HG03571 (cell line): ENCODE results near the gene CHRND.

Experiments used
- ATAC-seq: cut with Tn5 transposase; IDR thresholded peaks from one replicate; pipeline ENCODE4 v1.9.1; 2021; ENCODE audit not compliant: unreplicated experiment

CHRND gene

DNA sequence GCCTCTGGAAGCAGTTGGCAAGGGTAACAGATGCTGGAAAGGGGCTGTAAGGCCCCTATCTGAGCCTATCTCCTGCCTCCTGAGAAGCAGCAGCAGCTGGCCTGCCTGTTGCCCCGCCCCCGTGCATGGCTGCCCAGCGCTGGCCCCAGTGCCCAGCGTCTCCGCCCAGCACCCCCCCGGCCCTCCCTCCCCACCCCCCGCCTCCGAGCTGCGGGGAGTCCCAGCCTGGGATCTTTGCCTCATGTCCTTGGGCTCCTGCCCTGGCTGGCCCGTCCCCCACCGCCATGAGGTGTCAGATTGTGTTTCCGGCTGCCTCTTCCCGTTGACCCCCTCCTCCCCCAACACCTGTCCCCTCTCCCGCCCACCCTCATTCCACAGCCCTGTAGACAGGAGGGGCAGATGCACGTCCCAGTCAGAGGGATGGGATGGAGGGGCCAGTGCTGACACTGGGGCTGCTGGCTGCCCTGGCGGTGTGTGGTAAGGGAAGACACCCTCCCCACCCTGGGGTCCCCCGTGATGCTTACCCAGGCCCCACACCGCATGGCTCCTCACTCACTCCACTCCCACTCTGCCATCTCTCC lies at the start of gene CHRND:
Gene CHRND, plus strand, starts transcription at position 370 of the 581 bp plus-strand sequence. Its CDS starts 56 bp downstream, at position 426.
- no peak for ATAC-seq

DNA sequence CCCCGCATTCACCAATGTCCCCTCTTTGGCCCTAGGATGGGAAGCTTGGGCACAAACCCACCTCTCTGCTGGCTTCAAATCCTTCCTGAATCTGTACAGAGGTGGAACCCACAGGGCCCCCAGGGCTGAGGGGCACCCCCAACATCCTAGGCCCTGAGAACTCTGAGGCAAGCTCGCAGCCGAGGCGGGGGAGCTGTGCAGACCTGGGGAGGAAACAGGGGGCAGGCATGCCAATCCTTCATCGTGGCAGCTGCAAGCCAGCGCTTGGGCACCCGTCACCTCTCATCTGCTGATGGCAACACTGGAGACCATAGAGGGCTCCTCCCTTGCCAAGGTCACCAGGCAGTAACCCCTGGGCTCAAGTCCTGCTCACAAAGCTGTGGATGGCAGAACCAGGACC lies 49.2 kb upstream of the CHRND start:
- ATAC-seq = no peak

DNA sequence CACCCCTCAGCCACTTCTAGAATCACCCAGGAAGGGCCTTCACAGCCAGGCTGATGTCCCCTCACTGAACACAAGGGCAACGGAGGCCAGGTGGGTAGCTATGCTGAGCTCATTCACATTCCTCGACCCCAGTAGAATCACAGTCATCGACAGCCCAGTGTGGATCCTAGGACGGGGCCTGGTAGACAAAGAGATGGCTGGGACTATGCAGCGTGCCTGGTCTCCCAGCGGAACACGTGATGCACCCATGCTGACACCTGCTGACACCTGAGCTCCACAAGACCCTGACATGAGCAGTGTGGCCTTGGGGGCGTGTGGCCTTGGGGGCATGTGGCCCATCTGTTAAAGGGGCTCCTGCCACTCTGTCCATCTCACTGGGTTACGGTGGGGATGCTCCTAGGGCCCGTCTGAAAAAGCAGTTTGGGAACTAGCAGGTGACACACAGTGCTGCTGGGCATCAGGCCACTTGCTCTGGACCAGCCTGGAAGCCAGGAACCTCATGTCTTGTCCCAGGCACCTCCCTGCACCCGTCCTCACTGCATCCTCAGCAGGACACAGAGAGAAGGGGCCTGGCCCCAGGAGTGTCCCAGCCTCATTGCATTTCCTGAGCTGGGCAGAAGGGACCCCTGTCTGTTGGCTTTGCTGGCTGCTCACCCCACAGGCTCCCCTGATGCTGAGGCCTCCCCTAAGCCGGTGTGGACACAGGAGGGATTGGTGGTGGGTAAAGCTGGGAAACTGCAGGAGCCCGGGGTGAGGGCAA lies 48.0 kb upstream of the CHRND start:
- ATAC-seq = no peak

DNA sequence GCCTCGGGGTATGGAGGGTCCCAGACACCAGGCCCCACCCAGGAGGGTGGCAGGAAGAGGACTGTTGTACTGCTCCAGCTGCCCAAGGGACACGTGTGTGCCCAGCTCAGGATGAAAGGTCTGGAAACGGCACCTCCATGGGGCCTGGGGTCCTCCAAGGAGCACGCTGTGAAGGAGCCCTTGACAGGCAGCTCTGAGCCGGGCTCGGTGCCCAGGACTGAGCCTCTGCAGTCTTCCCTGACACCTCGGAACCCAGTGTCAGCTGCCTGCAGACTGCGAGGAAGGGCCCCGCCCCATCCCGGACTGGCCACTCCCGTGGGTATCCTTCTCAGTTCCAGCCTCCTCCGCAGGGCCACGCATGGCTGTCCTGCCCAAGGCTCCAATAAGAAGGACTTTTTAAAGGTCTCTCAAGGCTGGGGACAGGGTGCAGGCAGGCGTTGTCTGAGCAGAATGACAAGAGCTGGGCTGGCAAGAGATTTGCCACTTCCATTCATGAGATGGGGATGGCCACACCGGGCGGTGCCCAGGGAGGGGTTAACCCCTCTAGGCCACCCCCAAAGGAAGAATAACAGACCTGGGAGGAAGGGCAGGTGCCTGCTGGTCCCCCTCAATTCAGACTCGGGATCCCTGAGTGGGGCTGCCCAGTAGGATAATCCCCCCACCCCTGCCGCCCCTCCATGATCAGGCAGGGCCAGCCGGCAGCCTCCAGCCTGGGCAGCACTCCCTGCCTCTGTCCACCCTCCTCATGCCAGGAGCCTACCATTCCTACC lies 47.2 kb upstream of the CHRND start:
- no peak for ATAC-seq

DNA sequence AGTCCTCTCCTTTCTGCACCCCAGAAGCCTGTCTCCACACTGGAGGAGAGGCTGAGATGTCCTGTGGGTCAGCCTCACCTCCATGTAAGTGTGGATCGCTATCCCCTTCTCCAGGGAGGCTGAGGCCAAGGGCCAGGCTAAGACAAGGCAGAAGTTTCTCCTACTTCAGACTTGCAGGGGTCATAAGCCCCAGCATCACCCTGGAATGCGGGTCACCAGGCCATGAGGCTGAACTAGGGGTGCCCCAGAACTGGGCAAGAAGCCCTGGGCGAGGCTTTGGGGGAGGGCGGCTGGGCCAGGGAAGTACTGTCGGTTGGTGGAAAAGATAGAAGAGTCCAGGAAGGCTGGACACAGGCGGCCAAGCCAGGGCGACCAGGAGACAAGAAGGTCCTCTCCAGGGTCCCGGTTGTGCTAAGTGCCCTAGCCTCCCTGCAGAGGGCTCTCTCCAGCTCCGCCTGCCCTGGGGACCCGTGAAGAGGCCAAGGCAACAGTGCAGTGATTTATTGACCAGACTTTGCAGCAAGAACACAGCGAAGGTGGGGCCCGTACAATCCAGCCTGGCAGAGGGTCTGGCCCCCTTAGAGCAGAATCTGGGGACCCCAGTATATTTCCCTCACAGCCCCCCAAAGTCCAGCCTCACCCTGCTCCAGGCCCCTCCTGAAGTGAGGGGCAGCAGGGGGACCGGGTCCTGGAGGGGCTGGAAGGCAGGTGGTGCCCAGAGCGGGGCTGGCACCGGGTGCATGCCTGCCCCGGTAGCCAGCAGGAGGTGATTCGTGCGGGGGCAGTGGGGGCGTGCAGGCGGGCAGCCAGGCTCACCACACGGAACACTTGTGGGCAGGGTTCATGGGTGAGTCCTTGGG lies 46.4 kb upstream of the CHRND start:
- ATAC-seq = no peak

DNA sequence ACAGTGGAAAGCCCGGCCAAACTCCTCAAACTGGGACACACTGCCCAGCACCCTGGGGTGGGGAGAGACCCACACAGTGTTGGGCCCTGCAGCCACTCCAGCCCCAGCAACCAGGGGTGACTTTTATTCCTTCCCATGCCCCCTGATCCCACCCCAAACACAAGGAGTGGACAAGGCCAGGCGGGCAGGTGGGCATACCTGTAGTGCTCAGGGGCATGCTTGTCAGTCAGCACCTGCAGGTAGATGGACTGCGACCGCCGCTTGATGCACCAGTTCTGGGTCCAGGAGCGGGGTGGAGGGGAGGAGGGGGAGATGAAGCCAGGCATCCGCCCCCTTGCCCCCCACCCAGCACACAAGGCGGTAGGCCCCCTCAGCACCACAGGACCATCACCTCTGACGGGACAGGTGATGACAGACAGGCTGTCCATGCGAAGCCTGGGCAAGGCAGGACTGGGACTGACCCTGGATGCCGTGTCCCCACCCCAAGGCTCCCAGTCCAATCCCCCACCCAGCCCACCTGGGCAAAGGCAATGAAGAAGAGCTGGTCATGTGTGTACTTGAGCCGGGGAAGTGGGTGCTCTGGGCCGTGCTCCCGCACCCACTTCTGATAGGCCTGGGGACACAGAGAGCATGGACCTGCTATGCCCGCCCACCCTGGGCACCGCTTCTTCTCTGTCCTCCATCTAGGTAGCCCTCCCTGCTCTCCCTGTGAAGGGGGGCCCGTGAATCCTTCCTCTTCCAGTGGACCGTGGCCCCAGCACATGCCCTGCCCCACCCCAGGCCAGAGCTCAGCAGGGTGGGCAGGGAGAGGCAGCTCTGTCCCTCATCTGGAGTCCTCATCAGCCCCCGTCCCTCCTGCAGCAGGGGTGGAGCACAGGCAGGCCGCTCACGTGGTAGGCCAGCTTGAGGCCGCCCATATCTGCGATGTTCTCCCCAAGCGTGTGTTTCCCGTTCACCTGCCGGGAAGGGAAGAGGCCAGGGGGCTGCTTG lies 45.5 kb upstream of the CHRND start:
- ATAC-seq = no peak

DNA sequence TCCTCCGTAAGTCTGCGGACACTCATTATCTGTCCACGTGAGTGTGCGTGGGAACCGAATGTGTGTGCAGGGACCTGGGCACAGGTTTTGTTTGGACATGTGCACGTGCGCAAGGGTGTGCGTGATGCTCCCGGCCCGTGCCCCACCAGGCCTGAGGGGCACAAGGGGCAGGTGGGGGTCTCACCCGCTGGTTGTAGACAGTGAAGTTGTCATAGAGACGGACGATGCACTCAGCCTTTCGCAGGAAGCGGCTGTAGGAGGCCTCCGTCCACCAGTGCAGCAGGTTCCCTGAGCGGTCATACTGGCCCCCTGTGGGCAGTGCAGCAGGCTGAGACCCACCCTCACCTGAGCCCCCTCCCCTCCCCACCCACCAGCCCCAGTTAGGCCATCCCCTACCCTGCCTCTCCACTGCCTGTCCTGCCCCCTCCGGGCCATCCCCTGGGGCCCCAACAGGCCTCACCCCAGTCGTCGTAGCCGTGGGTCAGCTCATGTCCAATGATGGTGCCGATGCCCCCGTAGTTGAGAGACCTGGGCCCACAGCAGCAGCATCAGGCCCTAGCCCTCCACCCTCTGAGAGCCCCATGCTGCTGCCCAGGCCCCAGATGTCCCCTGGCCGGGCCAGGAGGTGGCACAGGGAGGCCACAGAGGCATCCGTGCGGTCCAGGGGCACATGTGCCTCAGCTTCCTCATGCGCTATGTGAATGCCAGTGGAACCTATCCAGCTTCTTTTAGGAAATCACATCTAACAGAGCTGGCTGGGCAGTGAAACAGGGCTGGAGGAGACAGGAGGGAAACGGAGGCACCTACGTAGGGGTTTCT lies 44.4 kb upstream of the CHRND start:
- ATAC-seq = no peak

DNA sequence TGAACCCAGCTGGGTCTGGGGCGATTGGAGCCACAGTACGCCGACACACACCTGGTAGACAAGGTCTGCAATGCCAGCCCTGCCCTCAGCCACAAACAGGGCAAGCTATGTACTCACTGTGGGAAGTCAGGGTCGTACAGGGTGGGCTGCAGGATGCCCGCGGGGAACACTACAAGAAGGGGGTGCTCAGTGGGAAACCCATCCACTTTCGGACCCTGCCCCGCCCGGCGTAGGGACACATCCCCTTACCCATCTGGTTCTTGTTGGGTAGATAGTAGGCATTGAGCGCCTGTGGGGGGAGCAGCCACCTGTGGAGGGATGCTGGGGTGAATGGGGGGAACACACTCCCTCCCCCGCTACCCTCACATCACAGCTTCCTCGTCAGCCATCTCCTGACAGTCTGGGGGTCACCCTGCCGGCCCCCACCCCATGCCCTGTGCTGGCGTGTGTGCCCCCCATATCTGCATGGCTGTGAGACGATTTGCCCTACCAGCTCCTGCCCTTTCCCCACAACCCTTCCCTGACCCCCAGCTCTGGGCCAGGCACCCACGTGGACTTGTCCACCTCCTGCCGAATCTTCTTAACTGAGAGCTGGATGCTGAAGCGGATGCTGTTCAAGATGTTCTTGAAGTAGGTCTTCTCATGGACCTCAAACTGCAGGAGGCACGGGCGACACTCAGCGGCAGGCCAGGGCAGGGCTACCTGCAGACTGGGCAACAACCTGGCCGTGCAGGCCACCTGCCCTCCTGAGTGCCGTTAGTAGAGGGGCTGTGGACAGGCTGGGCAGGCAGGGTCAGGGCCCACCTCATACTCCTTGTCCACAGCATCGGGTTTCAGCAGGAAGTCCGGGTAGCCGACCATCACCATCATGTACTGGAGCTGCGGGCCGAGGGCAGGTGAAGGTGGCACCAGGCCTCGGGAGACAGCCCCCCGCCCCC lies 43.4 kb upstream of the CHRND start:
- ATAC-seq = no peak

DNA sequence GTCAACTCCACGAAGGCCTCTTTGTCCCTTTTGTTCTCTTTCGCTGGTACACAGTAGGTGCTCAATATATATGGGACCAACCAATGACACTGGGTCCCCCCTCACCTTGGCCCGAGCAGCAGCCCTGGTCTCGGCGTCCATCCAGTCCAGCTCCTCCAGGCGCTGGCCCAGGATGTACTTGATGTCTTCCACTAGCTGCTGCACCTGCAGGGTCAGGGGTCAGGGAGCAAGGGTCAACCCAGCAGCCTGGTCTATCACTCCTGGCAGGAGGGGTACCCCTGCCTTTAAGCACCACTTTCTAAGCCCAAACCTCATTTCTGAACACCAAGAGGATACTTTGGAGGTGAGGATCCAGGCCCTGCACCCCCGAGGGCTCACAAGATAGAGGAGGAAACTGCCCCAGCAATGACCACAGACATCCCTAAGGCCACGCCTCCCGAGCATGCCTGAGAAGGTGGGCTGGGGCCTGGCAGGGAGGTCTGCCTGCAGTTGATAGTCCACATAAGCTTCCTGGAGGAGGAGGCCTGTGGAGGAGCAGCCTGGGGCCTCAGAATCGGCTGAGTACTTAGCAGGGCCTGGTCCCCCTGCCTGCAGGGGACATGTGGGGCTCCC lies 42.5 kb upstream of the CHRND start:
- ATAC-seq = no peak

DNA sequence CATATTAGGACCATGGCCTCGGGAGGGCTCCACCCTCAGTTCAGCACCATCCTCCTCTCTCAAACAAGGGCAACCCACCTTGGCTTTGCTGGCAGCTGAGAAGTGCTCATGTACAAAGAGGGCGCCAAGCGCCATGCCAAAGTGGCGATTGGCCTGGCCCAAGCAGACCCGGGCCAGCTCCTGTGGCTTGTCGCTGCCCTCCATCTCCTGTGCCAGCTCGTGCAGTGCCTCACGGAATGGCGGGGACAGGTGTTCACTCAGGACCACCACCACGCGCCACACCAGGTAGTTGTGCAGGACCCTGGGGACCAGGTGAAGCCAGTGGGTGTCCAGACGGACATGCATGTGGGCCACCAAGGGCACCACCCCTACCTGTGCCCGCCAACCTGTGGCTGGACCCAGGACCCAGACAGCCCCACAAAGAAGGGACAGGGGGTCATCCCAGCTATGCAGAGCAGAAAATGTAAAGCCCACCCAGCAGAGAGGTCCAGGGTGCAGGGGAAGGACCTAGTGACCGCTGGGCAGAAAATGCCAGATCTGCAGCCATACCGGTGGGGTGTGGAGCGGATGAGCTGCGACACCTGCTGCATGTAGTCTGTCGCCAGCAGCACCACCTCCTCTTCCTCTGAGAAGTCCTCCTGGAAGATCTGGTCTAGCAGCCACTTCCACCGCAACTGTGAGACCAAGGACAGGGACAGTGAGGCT lies 41.9 kb upstream of the CHRND start:
- ATAC-seq = no peak

DNA sequence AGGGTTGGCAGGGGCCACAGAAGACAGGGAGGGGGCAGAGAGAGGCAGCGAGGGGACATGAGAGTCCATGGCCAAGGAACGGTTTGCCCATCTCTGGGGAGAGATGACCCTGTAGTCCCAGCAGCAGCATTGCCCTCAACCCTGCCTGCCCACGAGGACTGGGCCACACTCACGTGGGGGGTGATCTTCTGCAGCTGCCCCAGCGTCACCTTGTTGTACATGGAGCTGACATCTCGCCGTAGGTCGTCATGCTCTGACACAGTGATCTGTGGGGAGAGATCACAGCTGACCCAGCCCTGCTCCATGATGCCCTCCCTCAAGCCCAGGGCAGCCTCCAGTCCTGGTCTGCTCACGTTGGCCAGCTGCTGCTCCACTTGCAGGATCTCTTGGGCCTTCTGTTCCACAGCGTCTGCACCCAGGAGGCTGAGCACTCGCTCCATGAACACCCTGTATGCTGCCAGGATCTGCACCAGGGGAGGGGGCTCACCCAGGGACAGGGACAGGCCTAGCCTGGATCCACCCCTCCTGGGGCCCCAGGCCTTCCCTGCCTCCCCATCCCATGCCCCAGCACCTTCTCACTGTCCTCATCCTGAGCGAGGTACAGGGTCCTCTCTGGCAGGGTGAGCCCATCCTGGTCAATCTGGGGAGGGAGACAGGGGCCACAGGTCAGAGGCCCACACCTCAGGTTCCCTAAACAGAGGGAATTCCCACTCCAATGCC lies 41.2 kb upstream of the CHRND start:
- ATAC-seq = no peak

DNA sequence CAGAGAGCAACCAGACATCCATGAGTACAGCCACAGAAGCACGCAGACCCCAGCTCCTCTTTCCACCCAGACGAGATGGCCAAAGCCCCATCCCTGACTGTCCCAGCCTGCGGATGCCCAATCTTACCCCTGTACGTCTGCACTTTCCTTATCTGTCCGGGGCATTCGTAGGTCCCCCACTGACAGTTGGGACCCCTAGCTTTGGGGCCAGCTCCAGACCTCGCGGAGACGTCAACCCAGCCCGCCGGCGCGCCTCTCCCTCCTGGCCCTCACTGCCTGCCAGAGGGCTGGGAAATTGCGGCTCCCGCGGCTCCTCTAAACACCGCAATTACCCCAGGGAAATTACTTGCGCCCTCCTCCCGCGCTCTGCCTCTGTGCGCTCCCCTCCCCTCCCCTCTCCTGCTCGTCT lies 40.6 kb upstream of the CHRND start:
- ATAC-seq = no peak

DNA sequence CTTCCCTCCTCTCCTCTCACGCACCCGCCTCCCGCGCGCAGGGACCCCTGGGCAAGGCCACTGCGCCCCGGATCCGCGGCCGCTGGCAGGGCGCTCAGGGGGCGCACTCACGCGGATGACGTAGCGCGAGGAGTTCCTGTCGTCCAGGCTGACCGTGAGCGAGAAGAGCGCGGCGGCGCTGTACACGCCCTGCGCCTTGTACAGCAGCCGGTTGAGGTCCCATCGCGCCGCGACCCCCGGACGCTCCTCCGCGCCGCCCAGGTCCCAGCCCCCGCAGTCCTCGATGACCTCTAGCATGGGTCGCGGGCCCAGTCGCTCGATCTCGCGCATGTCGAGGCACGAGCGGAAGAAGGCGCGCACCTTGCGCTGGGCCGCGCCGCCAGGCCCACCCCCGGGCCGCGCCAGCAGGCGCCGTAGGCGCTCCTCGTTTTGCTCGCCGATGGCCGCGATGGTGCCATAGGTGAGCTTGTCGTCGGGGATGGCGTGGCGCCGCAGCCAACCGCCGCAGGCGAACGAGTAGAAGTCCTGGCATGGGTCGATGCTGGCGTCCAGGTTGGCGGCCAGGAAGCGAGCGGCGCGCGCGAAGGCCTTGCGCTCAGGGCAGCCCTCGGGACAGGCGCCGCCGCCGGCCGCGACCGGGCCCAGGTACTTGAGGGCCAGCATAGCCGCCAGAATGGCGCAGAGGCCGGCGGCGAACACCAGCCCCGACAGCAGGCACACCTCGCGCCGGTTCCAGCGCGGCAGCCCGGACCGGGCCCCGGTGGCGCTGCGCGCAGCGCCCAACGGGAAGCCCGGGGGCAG lies 40.0 kb upstream of the CHRND start:
- ATAC-seq = no peak

DNA sequence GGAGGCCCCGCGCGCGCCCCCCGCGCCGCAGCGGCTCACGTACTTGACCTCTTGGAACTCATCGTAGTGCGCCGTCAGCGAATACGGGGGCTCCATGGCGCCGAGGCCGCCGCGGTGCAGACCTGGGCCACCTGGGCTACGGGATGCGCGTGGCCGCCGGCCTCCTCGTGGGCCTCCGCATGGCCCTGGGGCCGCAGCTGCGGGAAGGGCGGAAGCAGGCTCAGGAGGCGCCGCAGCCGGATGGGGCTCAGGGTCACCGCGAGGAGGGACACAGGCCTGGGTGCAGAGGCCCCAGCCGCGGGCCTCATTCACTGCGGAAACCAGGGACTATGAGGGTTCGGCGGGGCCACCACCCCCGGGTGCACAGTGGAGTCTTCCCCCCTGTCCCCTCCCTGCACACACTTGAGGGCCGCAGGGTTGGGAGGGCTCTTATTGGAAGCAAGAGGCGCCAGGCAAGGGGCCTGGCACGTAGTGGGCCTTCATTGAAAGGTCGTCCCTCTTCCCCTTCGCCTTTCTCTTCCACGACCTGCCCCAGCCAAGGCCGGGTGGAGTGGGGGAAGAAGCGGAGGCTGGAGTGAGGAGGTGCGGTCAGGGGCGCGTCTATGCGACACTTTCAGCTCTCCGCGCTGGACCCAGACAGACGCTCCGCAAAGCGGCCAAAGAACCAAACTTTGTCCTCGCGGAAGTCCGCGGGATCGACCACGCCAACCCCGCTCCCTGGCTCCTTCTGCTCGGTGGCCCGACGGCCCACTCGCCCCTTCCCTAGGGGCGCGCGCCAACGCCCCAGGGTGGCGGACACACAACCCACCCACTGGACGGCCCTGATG lies 39.2 kb upstream of the CHRND start:
- no peak for ATAC-seq
